PC-9 (cell line): ENCODE data around the gene GSX1. TPM values are rescaled to one million over a fixed set of nuclear protein-coding genes. Genes with fewer than 3 reads are reported as not detected.

Source experiments
- BruUV-seq: library from RNA; stranded (reverse); fragments of 400-500 nt; replicated peaks from 2 replicates; lab custom pipeline; 2021; lab: Mats Ljungman, UMichigan
- CTCF ChIA-PET: fragments of 300-600 bp; sonication (Branson Sonifier 250); formaldehyde crosslinking; loops from one replicate; lab custom pipeline; 2022; ENCODE audit warnings: antibody characterized with exemption; lab: Charles Lee
- POLR2A ChIA-PET: fragments of 300-600 bp; sonication (Branson Sonifier 250); formaldehyde crosslinking; loops from one replicate; lab custom pipeline; 2022; ENCODE audit warnings: antibody characterized with exemption; ENCODE audit not compliant: unreplicated experiment; lab: Charles Lee
- DNase-seq, 2 experiments: peaks; one replicate each; pipeline versions ENCODE4 v3.0.0 to v3.0.0-alpha.2; 2015 to 2022; ENCODE audit warnings: mixed read lengths in 1 of 2
- H2AFZ ChIP-seq: fragments of 200-600 bp; sonication (generic); 2 replicates; pipeline ENCODE4 v1.8.1; 2017; ENCODE audit warnings: antibody characterized with exemption
- H3F3A ChIP-seq: fragments of 200-600 bp; sonication (generic); 2 replicates; pipeline ENCODE4 v1.8.1; 2017; ENCODE audit warnings: antibody characterized with exemption, mild to moderate bottlenecking, low read depth; ENCODE audit not compliant: insufficient read depth
- H3K27ac ChIP-seq: fragments of 200-600 bp; sonication (generic); 2 replicates; pipeline ENCODE4 v1.6.1; 2016; ENCODE audit warnings: mixed run types
- H3K27me3 ChIP-seq: fragments of 200-600 bp; sonication (generic); 2 replicates; pipeline ENCODE4 v1.6.1; 2016; ENCODE audit warnings: low read depth, mixed run types; ENCODE audit not compliant: insufficient read depth
- H3K36me3 ChIP-seq: fragments of 200-600 bp; sonication (generic); 2 replicates; pipeline ENCODE4 v1.6.1; 2016; ENCODE audit warnings: low read depth, mixed run types
- H3K4me1 ChIP-seq: fragments of 200-600 bp; sonication (generic); replicated peaks from 2 replicates; pipeline ENCODE4 v1.6.1; 2016; ENCODE audit warnings: mixed run types; ENCODE audit not compliant: insufficient read depth
- H3K4me2 ChIP-seq: fragments of 200-600 bp; sonication (generic); 2 replicates; pipeline ENCODE4 v1.6.1; 2017; ENCODE audit warnings: mixed run types
- H3K4me3 ChIP-seq: fragments of 200-600 bp; sonication (generic); 2 replicates; pipeline ENCODE4 v1.6.1; 2016; ENCODE audit warnings: mixed run types
- H3K79me2 ChIP-seq: fragments of 200-600 bp; sonication (generic); 2 replicates; pipeline ENCODE4 v1.6.1; 2017; ENCODE audit warnings: low read depth, mixed run types
- H3K9me2 ChIP-seq: fragments of 200-600 bp; sonication (generic); 2 replicates; pipeline ENCODE4 v1.8.1; 2017; ENCODE audit warnings: mild to moderate bottlenecking; ENCODE audit not compliant: insufficient read depth
- H3K9me3 ChIP-seq: fragments of 200-600 bp; sonication (generic); 2 replicates; pipeline ENCODE4 v1.8.1; 2016; ENCODE audit warnings: low read depth; ENCODE audit not compliant: insufficient read depth
- H4K20me1 ChIP-seq: fragments of 200-600 bp; sonication (generic); 2 replicates; pipeline ENCODE4 v1.8.1; 2017; ENCODE audit not compliant: insufficient read depth
- CTCF ChIP-seq: fragments of 200-600 bp; sonication (generic); conservative IDR thresholded peaks from 2 replicates; pipeline ENCODE4 v1.6.1; 2017; ENCODE audit warnings: mixed run types, antibody characterized with exemption, mild to moderate bottlenecking, moderate library complexity
- EZH2 ChIP-seq: fragments of 200-600 bp; sonication (generic); IDR thresholded peaks from 2 replicates; pipeline ENCODE4 v1.8.0; 2017; ENCODE audit warnings: antibody characterized with exemption, low read depth
- intact Hi-C: fragments of 100-400 bp; cut with micrococcal nuclease; formaldehyde crosslinking; loops from one replicate; pipeline ENCODE4 v1.10.0; 2022; ENCODE audit not compliant: unreplicated experiment
- total RNA-seq: library from RNA; stranded (reverse); gene quantifications from 2 replicates; pipeline ENCODE4 v1.2.3, GENCODE V29; 2021

Gene GSX1
- total RNA-seq, 1 experiment from 2014 or later, result not detected

- TF ChIP-seq CTCF (no peak), EZH2 (no peak)
These were observed 40.2 kb upstream of the GSX1 start for GRCh38 chr13:27751953-27752532.

GRCh38 chr13:27765650-27766049, 26.6 kb upstream of the GSX1 start:
- Histone ChIP-seq H2AFZ (no peak overlapping the region), H3K27me3 (peaks cover 29% of the 10 kb centered on the region), H3K79me2 (no peaks in the 10 kb centered on the region), H3F3A (no peaks in the 10 kb centered on the region), H3K4me2 (no peak overlapping the region), H3K9me2 (no peaks in the 10 kb centered on the region; the same call in 1 of the 2 replicates), H3K4me1 (no peaks in the 10 kb centered on the region), H3K27ac (no peak overlapping the region), H3K36me3 (no peaks in the 10 kb centered on the region), H3K4me3 (no peak overlapping the region), H3K9me3 (no peaks in the 10 kb centered on the region), H4K20me1 (no peaks in the 10 kb centered on the region)
- no TSS peak for BruUV-seq
- DNase-seq, result no peak
- TF ChIP-seq CTCF (no peak), EZH2 (no peak)
- CTCF ChIA-PET, result no interaction called here
- POLR2A ChIA-PET, result no interaction called here
- intact Hi-C loops, result no loop called here

More at GRCh38 chr13:27751953-27752532, 40.2 kb upstream of the GSX1 start:
- Histone ChIP-seq H3K4me3 (no peak overlapping the region), H3K27me3 (peaks cover 63% of the 10 kb centered on the region), H3K4me1 (no peaks in the 10 kb centered on the region), H3K4me2 (no peak overlapping the region), H3K36me3 (no peaks in the 10 kb centered on the region), H3K9me2 (no peaks in the 10 kb centered on the region), H4K20me1 (no peaks in the 10 kb centered on the region), H3F3A (no peaks in the 10 kb centered on the region), H3K9me3 (peaks cover 7% of the 10 kb centered on the region; the same call in 1 of the 2 replicates), H3K27ac (no peak overlapping the region), H3K79me2 (no peaks in the 10 kb centered on the region), H2AFZ (no peak overlapping the region)
- no peak for DNase-seq
- CTCF ChIA-PET, result no interaction called here
- intact Hi-C loops, result no loop called here
- no TSS peak for BruUV-seq
- POLR2A ChIA-PET, result no interaction called here

GRCh38 chr13:27770809-27771208, 21.5 kb upstream of the GSX1 start:
- H3K4me3 ChIP-seq, result no peak overlapping the region
- H3K36me3 ChIP-seq, result no peaks in the 10 kb centered on the region
- H3K9me3 ChIP-seq, result no peaks in the 10 kb centered on the region
- no peak for TF ChIP-seq EZH2
- peak; percentile 56 for TF ChIP-seq CTCF
- no peak overlapping the region for H3K4me2 ChIP-seq
- H2AFZ ChIP-seq, result no peak overlapping the region
- 0 out of 2 replicates have a peak, but pooled peaks cover 8% of the 10 kb centered on the region for H3K4me1 ChIP-seq
- H3K27me3 ChIP-seq, result peaks cover 11% of the 10 kb centered on the region
- ChIA-PET POLR2A (no interaction called here), CTCF (interaction anchor here (0.6 kb wide), 1 partner anchor 550 kb away, joined by 7 read pairs; no protein-coding TSS in a partner anchor)
- no peaks in the 10 kb centered on the region for H3K79me2 ChIP-seq
- BruUV-seq, result no TSS peak
- no peak overlapping the region for H3K27ac ChIP-seq
- DNase-seq, result no peak
- H3F3A ChIP-seq, result no peaks in the 10 kb centered on the region; the same call in 1 of the 2 replicates
- H4K20me1 ChIP-seq, result no peaks in the 10 kb centered on the region
- no peaks in the 10 kb centered on the region; the same call in 1 of the 2 replicates for H3K9me2 ChIP-seq
- intact Hi-C loops, result no loop called here
